ENCODE measurements around the gene TMEM86B. TPM values are rescaled to one million over a fixed set of nuclear protein-coding genes. Genes with fewer than 3 reads are reported as not detected.
A peak's percentile ranks its signal among the peaks of the same experiment; 100 is the strongest.

The TMEM86B gene
- total RNA-seq, 2 experiments from 2014 or later, result 11.7 to 11.8 TPM

DNA sequence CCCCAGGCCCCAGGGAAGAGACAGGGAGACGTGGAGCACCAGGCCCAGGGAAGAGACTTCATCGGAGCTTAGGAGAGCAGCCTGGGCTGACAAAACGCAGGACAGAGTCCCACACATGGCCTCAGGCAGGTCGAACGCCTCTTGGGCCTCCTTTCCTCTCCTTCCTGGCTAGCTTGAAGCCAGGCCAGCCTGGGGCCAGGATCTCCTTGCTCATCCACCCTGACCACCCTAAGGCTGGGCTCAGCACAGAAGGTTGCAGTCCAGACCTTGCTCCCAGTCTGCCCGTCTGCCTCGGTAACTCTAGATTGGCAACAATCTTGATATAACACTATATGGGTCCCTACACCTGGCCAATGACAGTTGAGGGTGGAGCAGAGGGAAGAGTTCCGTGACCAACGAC, 20.1 kb upstream of the TMEM86B start:
- H3K27me3 Mint-ChIP-seq, result no peaks in the 10 kb centered on the region
- ATAC-seq (ENCODE audit: poor library complexity), result no peak
- peak overlapping the region; percentile 42 for H3K27ac Mint-ChIP-seq
- DNase-seq, result no peak
- H3K4me3 Mint-ChIP-seq, result peak overlapping the region; percentile 42
- H3K36me3 ChIP-seq (ENCODE audit: insufficient read depth, low read length), result peaks cover 53% of the 10 kb centered on the region
- no peak overlapping the region for H3K27ac ChIP-seq (ENCODE audit: low read depth in 1 of 2, low read length in 2 of 2)
- ChIA-PET POLR2A (interaction anchor here (1.1 kb wide), 1 partner anchor 11 kb away, joined by 5 read pairs; no protein-coding TSS in a partner anchor), CTCF (no interaction called here)
- intact Hi-C loops (cut with DNase I, micrococcal nuclease), result no loop called here
- TF ChIP-seq, protein P1, sequence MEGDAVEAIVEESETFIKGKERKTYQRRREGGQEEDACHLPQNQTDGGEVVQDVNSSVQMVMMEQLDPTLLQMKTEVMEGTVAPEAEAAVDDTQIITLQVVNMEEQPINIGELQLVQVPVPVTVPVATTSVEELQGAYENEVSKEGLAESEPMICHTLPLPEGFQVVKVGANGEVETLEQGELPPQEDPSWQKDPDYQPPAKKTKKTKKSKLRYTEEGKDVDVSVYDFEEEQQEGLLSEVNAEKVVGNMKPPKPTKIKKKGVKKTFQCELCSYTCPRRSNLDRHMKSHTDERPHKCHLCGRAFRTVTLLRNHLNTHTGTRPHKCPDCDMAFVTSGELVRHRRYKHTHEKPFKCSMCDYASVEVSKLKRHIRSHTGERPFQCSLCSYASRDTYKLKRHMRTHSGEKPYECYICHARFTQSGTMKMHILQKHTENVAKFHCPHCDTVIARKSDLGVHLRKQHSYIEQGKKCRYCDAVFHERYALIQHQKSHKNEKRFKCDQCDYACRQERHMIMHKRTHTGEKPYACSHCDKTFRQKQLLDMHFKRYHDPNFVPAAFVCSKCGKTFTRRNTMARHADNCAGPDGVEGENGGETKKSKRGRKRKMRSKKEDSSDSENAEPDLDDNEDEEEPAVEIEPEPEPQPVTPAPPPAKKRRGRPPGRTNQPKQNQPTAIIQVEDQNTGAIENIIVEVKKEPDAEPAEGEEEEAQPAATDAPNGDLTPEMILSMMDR (IDR thresholded peaks at IDR 0.05), result no peak
- no peaks in the 10 kb centered on the region for H3K9me3 ChIP-seq (ENCODE audit: control insufficient read depth in 1 of 2, insufficient read depth in 1 of 2, low read length in 2 of 2)
- H3K27me3 ChIP-seq (ENCODE audit: control insufficient read depth in 1 of 2, insufficient read depth in 2 of 2, low read length in 2 of 2), result no peaks in the 10 kb centered on the region
- peaks cover 53% of the 10 kb centered on the region for H3K36me3 Mint-ChIP-seq (ENCODE audit: low read depth)
- no peaks in the 10 kb centered on the region for H3K9me3 Mint-ChIP-seq
- peaks cover 71% of the 10 kb centered on the region for H3K4me1 ChIP-seq (ENCODE audit: insufficient read depth, low read length)
- no peak overlapping the region for H3K4me3 ChIP-seq (ENCODE audit: low read length)
- H3K4me1 Mint-ChIP-seq (ENCODE audit: low read depth), result peaks cover 49% of the 10 kb centered on the region

DNA sequence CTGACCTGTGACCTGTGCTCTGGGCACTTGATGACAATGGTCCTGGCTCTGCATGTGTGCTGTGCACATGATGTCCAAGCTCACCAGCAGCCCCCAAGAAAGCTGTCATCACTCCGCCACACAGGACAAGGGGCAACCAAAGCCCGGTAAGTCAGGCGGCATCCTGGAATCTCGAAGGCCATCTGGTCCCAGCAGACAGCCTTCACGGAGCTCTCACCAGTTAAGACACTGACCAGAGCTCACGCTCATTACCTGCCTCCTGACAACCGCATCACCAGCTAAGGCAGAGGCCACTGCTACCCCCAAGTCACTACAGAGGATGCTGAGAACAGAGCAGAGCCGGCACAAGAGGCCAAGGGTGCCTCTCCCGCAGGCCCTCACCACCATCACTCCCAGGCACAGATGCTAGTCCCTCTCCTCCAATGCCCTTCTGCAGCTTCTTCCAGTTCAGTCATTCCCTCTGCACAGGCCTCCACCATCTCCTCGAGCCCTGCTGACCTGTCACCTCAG, 19.7 kb upstream of the TMEM86B start:
- no peaks in the 10 kb centered on the region for H3K9me3 ChIP-seq (ENCODE audit: control insufficient read depth in 1 of 2, insufficient read depth in 1 of 2, low read length in 2 of 2)
- H3K27ac Mint-ChIP-seq, result peak overlapping the region; percentile 42
- peaks cover 58% of the 10 kb centered on the region for H3K36me3 ChIP-seq (ENCODE audit: insufficient read depth, low read length)
- H3K4me3 Mint-ChIP-seq, result peak overlapping the region; percentile 42
- DNase-seq (no peak), ATAC-seq (ENCODE audit: poor library complexity) (no peak)
- ChIA-PET CTCF (no interaction called here), POLR2A (interaction anchor here (1.1 kb wide), 1 partner anchor 11 kb away, joined by 5 read pairs; no protein-coding TSS in a partner anchor)
- no peak overlapping the region for H3K27ac ChIP-seq (ENCODE audit: low read depth in 1 of 2, low read length in 2 of 2)
- peaks cover 44% of the 10 kb centered on the region for H3K4me1 Mint-ChIP-seq (ENCODE audit: low read depth)
- intact Hi-C loops (cut with DNase I, micrococcal nuclease), result no loop called here
- peaks cover 66% of the 10 kb centered on the region for H3K4me1 ChIP-seq (ENCODE audit: insufficient read depth, low read length)
- H3K4me3 ChIP-seq (ENCODE audit: low read length), result no peak overlapping the region
- no peaks in the 10 kb centered on the region for H3K9me3 Mint-ChIP-seq
- TF ChIP-seq, protein P1 (IDR thresholded peaks at IDR 0.05), result no peak
- no peaks in the 10 kb centered on the region for H3K27me3 ChIP-seq (ENCODE audit: control insufficient read depth in 1 of 2, insufficient read depth in 2 of 2, low read length in 2 of 2)
- no peaks in the 10 kb centered on the region for H3K27me3 Mint-ChIP-seq
- peaks cover 55% of the 10 kb centered on the region for H3K36me3 Mint-ChIP-seq (ENCODE audit: low read depth)

DNA sequence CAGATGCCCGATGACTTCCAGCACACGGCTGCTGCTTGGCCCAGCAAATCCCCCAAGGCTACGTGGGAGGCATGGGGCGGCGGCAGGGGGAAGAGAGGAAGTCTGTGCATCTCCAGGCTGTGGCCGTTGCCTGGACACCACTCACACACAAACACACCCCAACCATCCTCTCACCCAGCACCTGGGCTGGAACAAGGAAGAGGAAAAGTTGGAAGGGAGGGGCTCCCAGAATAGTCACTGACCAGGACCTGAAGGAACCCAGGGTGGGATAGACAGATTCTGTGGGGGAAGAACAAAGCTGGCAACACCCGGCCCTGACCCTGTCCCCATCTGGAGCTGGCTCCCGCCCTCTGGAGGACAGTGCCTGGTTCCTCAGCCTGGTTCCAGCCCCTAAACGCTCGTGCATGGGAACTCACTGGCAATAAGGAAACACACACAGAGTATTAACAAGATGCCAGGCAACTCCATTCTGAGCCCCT, 19.1 kb upstream of the TMEM86B start:
- H3K4me3 Mint-ChIP-seq, result no peak overlapping the region
- Histone ChIP-seq H3K4me3 (ENCODE audit: low read length) (no peak overlapping the region), H3K9me3 (ENCODE audit: control insufficient read depth in 1 of 2, insufficient read depth in 1 of 2, low read length in 2 of 2) (no peaks in the 10 kb centered on the region), H3K27me3 (ENCODE audit: control insufficient read depth in 1 of 2, insufficient read depth in 2 of 2, low read length in 2 of 2) (no peaks in the 10 kb centered on the region), H3K36me3 (ENCODE audit: insufficient read depth, low read length) (peaks cover 61% of the 10 kb centered on the region), H3K27ac (ENCODE audit: low read depth in 1 of 2, low read length in 2 of 2) (no peak overlapping the region), H3K4me1 (ENCODE audit: insufficient read depth, low read length) (peaks cover 61% of the 10 kb centered on the region)
- H3K27me3 Mint-ChIP-seq, result no peaks in the 10 kb centered on the region
- H3K36me3 Mint-ChIP-seq (ENCODE audit: low read depth), result peaks cover 60% of the 10 kb centered on the region
- no peaks in the 10 kb centered on the region for H3K9me3 Mint-ChIP-seq
- no peak overlapping the region for H3K27ac Mint-ChIP-seq
- intact Hi-C loops (cut with DNase I, micrococcal nuclease), result no loop called here
- H3K4me1 Mint-ChIP-seq (ENCODE audit: low read depth), result peaks cover 39% of the 10 kb centered on the region
- TF ChIP-seq, protein P1 (IDR thresholded peaks at IDR 0.05), result no peak
- ChIA-PET CTCF (no interaction called here), POLR2A (interaction anchor here (1.1 kb wide), 1 partner anchor 12 kb away, joined by 5 read pairs; no protein-coding TSS in a partner anchor)
- no peak for DNase-seq
- no peak for ATAC-seq (ENCODE audit: poor library complexity)
